PC-3 (cell line): ENCODE measurements around the gene RBM4B.

Experiments
- CTCF ChIP-seq: fragments of 300-600 bp; sonication (generic); conservative IDR thresholded peaks from 2 replicates; pipeline ENCODE4 v1.5.1; 2017; ENCODE audit warnings: antibody characterized with exemption, low read depth, mild to moderate bottlenecking, low read length
- EZH2 ChIP-seq: fragments of 300-600 bp; sonication (generic); IDR thresholded peaks from one replicate; pipeline ENCODE4 v1.6.1; 2017; ENCODE audit warnings: antibody characterized with exemption, mild to moderate bottlenecking, low read length; ENCODE audit not compliant: unreplicated experiment

GRCh38 chr11:66686100-66686785 lies 8.6 kb upstream of the RBM4B start:
- TF ChIP-seq CTCF (no peak), EZH2 (no peak)
